Activated CD8-positive, alpha-beta memory T cell treated with anti-CD3 and anti-CD28 coated beads for 36 hours (primary cell): ENCODE measurements around the gene DACT2. TPM values are rescaled to one million over a fixed set of nuclear protein-coding genes. Genes with fewer than 3 reads are reported as not detected.

Experiments
- CTCF ChIA-PET: fragments of 350-600 bp; sonication (Branson Sonifier 250); formaldehyde crosslinking; loops from one replicate; lab custom pipeline; 2021; ENCODE audit warnings: antibody characterized with exemption; lab: Charles Lee
- POLR2A ChIA-PET: fragments of 350-600 bp; sonication (Branson Sonifier 250); formaldehyde crosslinking; loops from one replicate; lab custom pipeline; 2021; ENCODE audit warnings: antibody characterized with exemption; lab: Charles Lee
- total RNA-seq, 2 experiments: library from RNA; stranded (reverse); gene quantifications; one replicate each; pipeline ENCODE4 v1.2.3, GENCODE V29; 2021

DACT2 gene
- total RNA-seq, 2 experiments from 2014 or later = not detected

DNA sequence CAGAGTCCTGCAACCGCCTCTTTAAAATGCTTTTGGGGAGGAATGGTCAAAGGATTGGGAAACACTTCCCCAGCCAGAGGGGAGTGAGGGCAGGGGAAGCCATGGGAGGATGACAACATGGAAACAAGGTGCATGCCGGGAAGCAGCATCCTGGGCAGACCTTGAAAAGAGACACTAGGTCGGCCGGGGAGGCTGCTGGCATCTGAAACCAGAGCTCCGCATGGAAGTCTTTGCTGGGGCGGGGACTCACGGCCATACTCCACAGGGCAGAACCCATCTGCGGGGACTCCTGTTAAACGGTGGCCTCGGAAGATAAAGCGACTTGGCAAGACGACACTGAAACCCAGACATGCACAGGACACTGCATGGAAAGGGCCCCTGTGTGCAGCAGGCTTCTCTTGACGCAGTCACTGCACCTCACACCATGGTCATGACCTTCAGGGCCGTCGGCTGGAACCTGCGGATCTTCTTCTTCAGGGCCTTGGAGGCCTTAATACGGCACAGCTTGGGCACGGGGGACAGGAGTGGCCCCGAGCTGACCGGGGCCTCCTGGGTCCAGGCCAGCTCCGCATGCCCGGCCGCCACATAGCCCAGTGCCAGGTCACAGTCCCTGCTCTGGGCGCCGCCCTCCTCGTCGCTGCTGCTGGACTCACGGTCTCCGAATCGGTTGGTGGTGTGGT is 12.4 kb downstream of the DACT2 start:
- POLR2A ChIA-PET = no interaction called here

DNA sequence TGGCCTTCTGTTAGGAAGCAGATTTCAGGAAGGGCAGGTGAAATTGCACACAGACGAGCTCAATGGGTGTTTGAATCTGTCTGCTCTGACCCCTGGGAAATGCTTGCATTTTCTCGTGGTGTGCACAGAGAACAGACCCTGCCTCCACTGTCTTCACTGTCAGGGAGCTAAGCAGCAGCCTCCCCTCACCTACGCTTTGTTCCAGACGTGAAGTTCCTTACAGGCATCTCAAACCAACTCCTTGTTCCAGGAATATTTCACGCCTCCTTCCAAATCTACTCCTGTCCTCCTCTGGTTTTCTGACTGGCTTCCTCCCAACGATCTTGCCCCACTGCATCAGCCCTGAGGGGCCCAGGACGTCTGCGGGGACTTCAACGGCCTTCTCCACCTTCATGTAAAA is 13.7 kb downstream of the DACT2 start:
- POLR2A ChIA-PET = no interaction called here

More for the DNA sequence above, 12.4 kb downstream of the DACT2 start:
- CTCF ChIA-PET = no interaction called here

DNA sequence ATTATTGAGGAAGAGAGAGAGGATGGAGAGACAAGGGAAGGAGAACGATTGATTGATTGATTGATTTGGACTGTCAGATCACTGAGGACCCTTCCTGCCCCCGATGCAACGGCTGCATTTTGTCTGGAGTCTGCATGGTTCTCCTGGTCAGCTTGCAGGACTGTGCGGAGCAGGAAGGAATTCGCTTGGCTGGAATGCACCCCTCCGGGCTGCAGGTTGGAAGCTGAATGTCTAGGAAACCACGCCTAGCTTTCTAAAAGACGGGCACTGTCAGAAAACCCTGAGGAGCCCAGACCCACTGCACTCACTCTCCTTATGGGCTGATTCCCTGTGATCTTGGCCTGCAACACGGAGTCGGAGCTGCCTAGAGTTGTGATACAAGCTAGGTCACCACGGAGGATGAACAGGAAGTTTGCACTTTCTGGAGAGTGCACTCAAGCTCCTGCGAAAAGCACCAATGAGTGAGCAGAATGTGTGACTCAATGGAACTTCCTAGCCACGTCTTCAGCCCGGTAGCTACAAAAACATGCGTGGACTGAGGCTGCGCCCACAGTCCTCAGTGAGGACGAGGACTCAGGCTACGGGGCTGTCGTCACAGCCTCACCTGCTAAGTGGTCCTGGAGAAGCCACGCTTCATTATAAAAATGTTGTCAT is 14.4 kb downstream of the DACT2 start:
- POLR2A ChIA-PET = no interaction called here
- CTCF ChIA-PET = no interaction called here

More for the DNA sequence above, 13.7 kb downstream of the DACT2 start:
- CTCF ChIA-PET = interaction anchor here (0.6 kb wide), 1 partner anchor 23 kb away, joined by 4 read pairs; no protein-coding TSS in a partner anchor

DNA sequence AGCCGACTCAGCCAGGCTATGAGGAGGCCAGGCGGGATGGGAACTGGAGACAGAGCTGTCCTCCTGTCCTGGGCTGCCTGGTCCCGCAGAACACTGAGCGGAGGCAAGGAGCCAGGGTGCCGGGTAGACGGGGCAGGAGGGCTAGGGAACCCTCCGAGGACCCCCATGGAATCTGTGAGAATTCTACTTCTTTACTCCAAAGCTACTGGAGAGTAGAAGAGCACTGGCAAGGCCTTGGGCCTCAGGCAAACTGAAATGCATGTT is 14.9 kb downstream of the DACT2 start:
- ChIA-PET CTCF (no interaction called here), POLR2A (no interaction called here)

DNA sequence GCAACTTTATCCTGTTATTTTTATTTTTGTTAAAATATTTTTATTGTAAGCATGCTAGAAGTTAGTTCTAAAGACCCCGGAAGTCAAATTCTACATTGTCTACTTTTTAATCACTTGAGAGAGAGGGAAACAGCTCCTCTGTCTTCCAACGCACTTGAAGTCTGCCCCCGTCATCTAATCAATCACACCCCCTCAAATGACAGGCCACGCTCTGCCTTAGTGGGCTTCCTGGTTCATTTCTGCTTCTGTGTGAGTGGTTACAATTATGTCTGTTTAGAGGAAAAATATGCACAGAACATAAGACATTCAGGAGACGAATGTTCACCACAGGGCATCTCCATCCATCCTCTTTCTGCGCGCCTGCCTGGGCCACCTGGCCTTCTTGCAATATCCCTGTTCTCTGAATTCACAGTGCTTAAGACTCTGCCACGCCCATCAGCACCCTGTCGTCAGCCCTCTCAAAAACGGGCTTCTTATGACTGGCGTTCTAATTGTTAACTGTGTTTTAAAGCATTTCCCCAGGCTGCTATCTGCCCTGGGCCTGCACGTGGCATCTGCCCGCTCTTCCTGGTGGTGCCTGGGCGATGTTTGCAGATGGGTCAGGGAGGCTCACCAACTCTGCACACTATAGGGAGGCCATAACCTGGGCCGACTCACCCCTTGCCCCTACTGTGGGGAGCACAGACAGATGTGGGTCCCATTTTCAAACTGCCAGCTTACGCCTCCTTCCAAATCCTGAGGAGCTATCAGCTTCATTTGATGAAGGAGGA is 15.4 kb downstream of the DACT2 start:
- CTCF ChIA-PET = no interaction called here
- POLR2A ChIA-PET = no interaction called here

DNA sequence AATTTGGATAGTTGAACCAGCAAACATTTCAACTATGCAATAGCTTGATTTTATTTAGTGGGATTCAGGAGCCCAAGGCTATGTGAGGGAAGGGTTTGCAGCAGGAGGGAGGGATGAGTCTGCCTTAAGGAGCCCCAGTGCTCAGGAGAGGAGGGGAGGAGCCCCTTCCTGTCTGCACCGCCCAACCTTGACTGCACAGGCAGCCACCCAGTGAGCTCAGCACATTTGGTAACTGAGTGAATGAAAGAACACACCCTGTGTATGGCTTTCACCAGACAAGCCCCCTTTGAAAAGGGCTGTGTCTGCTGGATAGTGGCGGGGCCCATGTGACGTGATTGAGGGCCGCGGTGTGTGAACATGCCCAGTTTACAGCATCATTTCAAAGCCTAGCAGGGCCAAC is 17.0 kb downstream of the DACT2 start:
- CTCF ChIA-PET = no interaction called here
- POLR2A ChIA-PET = no interaction called here

DNA sequence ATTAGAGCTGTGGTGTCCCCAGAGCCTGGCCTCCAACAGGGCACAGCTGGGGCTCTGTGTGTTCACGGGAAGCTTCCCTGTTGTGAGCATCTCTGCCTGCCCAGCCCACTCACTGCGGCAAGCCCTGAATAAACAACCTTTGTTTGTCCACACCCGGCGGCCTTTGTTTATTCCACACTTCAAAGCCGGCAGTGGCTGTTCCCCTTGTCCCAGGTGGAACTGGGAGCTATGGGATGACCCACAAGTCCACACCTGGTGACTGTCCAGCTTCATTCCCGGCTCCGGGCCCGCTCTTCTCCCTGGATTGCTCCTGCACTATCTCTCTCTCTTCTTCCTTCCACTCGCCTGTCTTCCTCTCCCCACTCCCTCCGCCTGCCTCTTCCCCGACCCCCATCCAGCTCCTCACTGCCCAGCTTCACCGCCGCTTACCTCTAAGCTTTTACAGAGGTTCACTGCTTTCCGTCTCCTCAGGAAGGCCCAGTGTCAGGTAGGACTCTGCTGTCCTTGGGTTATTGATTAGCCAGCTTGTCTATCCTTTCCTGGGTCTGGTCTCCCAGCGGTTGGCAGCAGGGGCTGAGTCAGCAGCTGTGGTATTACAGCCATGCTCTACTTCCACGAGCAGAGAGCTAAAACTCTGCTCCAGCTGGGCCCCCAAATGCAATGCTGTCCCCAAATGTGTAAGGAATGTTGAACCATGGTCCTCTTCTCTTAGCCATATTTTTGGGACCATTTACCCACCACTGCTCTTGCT is 17.8 kb downstream of the DACT2 start:
- CTCF ChIA-PET = no interaction called here
- POLR2A ChIA-PET = no interaction called here

DNA sequence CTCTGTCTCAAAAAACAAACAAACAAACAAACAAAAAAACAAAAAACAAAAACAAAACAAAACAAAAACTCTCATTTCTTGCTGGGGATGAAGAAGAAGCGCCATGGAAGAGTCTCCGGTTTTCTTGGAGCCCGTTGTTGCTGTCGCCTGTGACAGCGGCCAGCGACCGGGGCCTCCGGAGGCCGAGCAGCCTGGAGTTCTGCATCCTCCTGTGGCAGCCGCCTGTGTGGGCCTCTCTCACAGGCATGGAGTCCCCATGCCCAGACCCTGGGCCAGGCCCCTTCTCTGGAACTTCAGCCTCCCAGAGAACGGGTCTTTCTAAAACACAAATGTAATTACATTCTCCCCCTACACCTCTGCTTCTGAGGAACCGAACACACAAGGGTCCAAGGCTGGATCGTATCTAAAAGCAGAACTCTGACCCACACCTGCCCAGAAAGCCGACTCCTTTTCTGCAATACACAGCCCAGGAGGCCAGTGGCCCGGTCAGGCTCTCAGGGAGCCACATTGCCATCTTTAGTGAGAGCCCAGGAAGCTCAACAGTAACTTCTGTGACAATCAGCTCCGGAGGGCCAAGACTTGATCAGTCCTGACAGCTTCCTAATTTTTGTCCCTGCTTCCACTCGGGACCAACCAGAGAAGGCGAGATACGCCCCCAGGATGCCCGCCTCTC is 18.5 kb downstream of the DACT2 start:
- CTCF ChIA-PET = no interaction called here

DNA sequence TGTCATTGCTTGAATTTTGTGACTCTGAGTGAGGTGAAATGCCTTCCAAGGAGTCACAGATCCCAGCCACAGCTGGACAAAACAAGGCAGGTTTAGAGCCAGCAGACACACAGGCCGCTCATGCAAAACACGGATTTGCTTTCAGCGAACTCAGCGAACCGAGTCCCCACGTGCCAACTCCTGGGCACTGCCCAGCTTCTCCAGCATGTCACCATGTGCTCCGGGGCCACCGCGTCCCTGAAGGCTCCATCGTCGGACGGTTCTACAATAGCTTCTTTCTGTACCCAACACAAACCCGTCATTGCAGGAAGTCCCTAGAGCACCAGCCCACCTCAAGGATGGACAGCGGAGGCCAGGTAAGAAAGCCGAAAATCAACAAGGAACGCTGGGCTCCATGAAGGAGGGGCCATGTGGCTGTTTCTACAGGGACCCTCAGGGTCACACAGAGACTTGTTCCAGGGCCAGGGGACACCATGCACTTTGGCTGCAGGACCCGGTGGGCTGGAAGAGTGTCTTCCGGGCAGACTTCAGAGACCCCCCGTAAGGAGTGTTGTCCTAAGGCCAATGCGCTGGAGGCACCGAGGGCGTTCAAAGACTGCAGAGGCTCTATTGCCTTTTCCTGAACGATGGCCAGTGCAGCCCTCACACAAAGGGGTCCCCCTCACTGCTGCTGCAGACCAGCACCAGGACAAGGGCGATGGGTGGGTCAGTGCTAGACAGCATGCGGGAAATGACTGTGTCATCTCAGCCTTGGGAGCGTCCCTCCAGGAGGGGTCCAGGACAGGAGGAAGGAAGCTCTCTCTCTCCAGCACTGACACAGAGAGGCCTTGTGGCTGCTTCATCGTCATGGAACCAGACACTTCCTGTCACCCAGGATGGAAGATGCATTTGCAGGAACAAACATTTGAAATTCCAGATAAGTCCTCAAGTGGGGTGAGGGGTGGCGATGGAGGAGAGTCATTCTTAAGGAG is 19.8 kb downstream of the DACT2 start:
- ChIA-PET POLR2A (no interaction called here), CTCF (no interaction called here)

More for the DNA sequence above, 18.5 kb downstream of the DACT2 start:
- POLR2A ChIA-PET = no interaction called here

DNA sequence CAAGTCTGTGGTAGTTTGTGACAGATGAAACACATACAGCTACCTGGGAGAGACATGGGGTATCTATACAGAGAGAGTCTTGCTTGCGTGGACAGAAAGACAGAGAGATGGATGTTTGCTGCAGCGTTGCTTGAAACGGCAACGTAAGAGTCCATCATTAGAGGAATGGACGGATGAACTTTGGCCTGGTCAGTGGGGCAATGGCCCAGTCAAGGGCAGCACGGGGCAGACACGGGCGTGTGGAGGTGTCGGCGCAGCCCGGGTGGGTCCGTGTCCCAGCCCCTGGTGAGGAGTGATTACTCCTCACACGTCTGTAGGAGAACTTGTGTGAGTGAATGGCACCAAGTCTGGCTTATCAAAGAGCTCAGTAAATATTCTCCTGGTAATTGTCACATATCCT is 21.9 kb downstream of the DACT2 start:
- CTCF ChIA-PET = no interaction called here

DNA sequence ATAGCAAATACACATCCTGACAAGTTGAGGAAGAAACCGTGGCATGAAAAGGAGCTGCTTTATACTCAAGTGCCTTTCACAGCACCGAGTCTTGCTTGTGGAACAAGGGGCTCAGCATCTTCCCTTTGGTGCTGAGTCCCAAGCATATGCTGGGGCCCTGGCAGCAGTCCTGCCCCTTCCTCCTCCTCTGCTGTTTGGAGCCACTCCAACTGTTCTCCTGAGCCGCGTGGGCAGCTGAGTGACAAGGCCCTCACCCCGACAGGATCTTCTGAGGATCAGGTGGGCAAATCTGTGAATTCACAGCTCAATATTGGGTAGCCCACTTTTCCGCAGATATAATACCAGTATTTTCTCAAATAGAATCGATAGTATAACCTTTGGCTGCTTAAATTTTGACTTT is 24.7 kb downstream of the DACT2 start:
- POLR2A ChIA-PET = no interaction called here
- CTCF ChIA-PET = no interaction called here

More for the DNA sequence above, 21.9 kb downstream of the DACT2 start:
- POLR2A ChIA-PET = no interaction called here

DNA sequence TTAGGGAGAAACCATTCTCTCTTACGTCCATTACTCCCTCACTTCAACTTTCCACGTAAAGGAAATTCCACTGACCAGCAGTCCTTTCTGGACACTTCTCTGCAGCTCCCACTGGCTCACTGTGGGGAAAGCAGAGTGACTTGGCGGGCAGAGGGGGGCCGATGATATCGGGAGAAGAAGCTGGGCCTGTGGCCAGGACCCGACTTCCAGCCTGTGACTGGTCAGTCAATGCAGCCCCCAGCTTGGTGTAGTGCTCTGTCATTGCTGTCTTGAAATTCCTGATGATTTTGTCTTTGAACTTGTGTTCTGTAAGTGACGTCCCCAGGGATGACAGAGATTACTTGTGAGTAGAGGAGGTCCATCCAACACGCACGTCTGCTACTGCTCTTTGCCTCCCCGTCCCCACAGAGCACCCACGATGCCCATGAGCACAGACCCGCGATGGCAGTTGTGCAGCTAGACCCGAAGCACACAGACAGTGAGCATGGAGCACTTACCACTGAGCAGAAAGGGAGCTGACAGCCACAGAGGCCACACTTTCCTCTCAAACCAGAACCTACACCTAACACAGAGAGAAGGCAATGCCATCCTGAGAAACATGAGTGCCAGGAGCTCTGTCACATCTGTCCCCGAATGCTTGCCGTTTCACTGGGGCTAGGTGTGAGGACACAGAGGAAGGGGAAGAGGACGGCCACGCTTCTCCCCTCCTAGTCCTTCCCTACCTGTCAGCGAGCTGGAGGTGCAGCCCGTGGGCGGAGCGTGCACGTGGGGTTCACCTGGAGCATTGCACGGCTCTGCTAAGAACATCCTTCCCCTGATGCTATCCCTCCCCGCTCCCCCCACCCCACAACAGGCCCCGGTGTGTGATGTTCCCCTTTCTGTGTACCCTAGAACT is 25.7 kb downstream of the DACT2 start:
- POLR2A ChIA-PET = no interaction called here
- CTCF ChIA-PET = no interaction called here

DNA sequence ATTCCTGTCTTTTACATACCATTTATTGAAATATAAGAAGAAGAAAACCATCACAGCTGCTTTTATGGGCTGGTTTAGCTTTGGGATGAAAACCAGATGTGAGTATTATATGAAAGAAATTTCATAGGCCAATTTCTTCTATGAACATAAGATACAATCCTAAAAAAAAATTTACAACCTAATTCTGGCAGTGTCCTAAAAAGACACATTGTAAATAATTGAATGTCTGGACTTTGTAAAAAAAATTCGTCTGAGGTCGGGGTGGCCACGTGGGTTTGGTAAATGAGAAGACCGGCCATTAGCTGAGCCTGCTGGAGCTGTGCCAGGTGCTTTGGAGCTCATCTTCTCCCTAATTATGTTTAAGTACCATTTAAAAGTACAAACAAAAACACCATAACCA is 26.8 kb downstream of the DACT2 start:
- POLR2A ChIA-PET = no interaction called here
- CTCF ChIA-PET = no interaction called here

DNA sequence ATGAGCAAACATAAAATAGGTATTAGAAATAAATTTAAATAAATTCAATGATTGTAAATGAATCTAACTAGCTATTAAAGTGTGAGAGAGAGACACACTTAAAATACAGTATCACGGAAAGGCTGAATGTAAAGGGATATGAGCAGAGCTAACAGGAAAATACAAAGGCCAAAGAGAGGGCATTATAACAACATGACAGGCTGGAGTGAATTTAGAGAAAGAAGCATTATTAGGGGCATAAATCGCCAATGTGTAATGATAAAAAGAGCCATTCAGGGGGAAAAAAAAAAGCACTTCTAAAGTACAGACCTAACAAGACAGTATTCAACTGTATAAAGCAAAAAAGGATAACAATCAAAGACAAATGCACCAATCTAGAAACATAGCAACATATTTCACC is 28.1 kb downstream of the DACT2 start:
- CTCF ChIA-PET = no interaction called here
- POLR2A ChIA-PET = no interaction called here

DNA sequence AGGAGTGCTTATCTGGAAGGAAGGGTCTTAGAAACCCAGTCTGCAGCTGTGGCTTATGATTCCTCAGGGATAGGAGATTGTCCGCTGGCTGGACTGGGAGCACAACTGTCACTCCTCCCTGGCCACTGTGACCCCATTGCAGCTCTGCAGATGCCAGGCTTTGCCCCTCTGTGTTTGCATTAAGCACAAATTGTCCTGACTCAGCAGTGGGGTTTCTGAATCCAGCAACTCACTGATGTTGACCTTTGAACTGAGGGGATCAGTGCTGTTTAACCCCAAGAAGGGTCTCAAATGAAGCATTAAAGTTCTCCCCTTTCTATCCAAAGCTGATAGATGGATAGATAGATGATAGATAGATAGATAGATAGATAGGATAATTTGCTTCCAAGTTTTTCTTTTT is 29.5 kb downstream of the DACT2 start:
- ChIA-PET POLR2A (no interaction called here), CTCF (no interaction called here)

DNA sequence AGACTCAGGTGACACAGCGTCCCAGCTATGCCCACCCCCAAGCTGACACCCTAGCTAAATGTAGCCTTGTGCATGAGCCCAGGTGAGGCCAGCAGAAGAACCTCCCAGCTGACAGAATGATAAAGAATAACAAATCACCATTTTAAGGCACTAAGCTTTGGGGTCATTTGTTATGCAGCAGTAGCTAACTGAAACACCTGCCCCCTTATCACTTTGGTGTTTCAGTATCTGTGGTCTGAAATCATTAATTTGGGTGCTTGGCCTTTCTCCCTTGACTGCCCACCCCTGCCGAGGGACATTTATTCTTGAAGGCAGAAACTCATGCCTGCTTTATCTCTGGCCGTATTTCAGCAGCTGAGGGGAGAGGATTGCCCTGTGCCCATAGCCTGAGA is 30.0 kb downstream of the DACT2 start:
- POLR2A ChIA-PET = no interaction called here
- CTCF ChIA-PET = no interaction called here

DNA sequence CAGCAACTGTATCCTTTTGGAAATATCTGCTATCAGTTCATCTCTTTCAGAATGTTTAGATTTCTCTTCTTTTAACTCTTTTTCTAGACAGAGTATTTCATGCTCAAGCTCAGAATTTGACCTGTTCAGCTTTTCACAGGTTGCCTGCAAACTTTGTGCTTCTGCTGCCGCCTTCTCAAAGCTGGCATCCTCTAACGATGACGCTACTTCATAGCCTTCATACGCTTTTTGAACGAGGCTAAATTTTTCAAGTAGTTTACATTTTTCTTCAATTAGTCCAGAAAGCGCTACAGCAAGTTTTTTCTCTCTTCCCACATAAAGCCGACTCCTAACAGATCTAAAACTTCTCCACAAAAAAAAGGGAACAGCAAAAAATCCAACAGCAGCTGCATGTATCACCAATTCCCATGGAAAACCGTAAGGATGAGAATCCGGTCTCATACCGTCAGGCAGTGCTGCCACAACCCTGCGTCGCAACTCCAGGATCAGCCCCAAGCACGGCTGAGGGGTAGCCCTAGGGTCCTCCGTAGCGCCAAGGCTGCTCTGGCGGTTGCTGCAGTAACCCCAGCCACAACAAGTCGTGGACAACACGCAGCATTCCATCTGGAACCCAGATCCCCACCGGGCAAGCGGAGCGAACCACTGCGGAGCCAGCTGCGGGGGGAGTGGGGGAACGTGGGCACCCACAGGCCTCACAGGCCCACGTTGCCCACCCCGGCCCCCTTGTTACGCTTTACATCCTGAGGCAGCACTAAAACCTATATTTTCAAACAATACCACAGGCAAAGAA is 30.6 kb downstream of the DACT2 start:
- ChIA-PET POLR2A (no interaction called here), CTCF (no interaction called here)
